GM18520 (cell line): Measurements from ENCODE around the gene PRR36.
"Not testable (repeated sequence)": the region's sequence is repeated elsewhere in the genome, so short reads cannot be mapped to it uniquely, and the experiment has no call there.

Experiments
- ATAC-seq: cut with Tn5 transposase; IDR thresholded peaks from one replicate; pipeline ENCODE4 v1.9.1; 2021; ENCODE audit not compliant: unreplicated experiment

Gene PRR36

GRCh38 chr19:7874076-7874896, at the start of gene PRR36:
Gene PRR36, minus strand, starts transcription at chr19:7874390. Its CDS starts 701 bp downstream, at chr19:7873689.
- ATAC-seq: no peak

DNA sequence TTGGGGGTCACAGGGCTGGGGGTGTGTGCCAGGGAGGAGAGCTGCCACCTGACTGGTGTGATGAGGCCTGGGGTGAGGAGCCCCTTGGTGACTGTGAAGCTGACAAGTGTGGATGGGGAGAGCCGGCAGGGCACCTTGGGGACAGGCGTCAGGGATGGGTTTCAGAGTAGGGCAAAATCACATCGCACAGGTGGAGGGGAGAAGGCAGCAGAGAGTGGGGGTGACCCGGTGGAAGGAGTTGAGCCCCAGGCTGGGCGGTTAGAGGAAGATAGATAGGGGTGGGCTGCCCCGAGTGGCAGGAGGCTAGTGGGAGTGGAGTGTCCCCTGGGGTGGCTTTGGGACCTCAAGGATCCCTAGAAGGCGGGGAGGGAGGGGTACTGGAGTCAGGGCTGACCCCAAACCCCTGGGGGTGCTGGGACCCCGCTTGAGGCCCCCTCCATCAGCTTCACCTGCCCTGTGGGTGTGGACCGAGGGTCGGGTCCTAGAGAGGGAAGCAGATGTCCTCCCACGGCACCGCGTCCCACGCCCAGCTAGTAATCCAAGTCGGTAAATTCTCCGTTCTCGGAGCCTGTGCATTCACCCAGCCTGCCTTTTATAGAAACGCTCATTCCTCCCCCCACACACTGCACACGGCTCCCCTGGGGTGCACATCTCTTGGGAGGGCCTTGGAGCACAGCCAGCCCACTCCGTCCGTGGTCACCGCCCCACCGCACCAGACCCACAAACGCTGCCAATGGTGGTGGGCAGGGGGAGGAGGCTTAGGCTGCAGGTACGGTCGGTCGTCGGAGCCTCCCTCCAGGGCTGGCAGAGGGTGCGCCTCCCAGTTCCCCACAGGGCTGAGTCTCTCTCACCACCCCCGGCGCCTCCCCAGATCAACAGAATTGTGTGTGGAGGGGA, 49.4 kb upstream of the PRR36 start:
- no peak for ATAC-seq

DNA sequence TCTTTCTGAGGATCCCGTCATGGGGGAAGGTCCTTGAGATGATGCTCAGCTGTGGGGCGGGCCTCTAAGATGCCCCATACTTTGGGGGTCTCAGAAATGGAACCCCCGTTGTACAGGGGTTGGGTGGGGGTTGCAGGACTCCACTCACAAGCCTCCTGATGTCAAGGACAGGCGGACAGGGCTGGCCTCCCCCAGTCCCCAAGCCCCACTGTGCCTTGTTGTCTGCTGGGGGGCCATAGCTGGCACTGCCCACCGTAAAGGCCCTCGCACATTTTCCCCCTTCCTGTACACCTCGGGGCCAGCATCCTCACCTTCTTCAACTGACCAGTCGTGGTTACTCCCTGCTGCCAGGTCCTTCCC, 48.6 kb upstream of the PRR36 start:
- no peak for ATAC-seq

GRCh38 chr19:7921967-7922835, 48.0 kb upstream of the PRR36 start:
- no peak for ATAC-seq

GRCh38 chr19:7921302-7921966, 47.2 kb upstream of the PRR36 start:
- no peak for ATAC-seq

GRCh38 chr19:7920519-7921301, 46.5 kb upstream of the PRR36 start:
- ATAC-seq: peak; percentile 35

DNA sequence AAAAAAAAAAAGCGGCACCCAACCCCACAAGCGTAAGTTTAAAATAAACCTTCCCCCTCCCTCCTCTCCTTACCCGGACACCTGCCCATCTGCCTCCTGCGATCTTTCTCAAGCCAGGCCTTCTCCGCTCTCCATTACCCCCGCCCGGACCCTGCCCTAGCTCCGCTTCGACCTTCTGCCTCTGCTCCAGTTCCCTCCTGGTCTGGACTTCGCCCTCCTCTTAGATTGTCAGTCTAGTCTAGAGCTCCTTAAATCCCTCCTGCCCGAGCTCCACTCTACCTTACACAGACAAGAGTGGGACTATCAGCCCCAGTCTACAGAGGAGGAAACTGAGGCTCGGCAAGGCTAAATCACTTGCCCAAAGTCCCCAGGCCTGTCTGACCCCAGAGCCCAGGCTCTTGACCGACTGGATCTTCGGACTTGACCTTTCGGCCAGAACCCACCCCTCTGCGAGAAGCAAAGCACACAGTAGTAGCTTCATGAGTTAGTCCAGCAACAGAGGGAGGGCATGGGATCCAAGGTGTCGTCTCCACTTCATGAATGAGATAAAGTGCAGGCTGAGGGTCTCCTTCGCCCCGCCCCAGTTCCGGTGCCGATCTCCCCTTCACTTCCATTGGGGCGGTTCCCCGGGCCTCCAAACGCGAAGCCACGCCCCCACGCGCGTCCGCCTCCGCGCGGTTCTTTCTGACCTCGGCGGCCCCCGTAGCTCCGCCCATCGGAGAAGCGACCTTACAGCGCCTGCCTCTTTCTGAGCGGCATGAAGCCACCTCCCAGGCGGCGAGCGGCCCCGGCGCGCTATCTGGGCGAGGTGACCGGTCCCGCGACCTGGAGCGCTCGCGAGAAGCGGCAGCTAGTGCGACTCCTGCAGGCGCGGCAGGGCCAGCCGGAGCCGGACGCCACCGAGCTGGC, 45.7 kb upstream of the PRR36 start, which contains the start of gene SNAPC2:
Gene SNAPC2 (plus strand): TSS at position 729 of the 909 bp plus-strand sequence. CDS start 29 bp downstream, at position 758.
- ATAC-seq: peak; percentile 65

GRCh38 chr19:7918615-7919421, 44.6 kb upstream of the PRR36 start:
- no peak for ATAC-seq

- not testable (repeated sequence) for ATAC-seq
These were observed 43.9 kb upstream of the PRR36 start for GRCh38 chr19:7918062-7918614.

GRCh38 chr19:7917267-7918061, 43.3 kb upstream of the PRR36 start:
- no peak for ATAC-seq

DNA sequence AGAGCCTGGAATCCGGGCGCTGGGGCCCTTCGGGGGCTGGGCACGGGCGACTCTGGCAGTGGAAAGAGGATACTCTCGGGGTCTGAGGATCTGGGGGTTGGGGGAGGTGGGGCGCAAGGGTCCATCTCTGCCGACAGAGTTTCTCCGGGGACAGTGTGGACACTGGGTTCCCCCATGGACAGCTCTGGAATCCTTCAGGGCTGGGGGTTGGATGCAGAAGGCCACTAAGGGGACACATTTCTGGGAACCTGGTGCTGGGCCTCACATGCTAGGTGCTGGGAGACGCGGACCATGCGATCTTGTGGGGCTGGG, 42.7 kb upstream of the PRR36 start:
- no peak for ATAC-seq

GRCh38 chr19:7916103-7916954, 42.1 kb upstream of the PRR36 start:
- ATAC-seq: no peak

GRCh38 chr19:7915250-7916102, 41.3 kb upstream of the PRR36 start:
- ATAC-seq: no peak

DNA sequence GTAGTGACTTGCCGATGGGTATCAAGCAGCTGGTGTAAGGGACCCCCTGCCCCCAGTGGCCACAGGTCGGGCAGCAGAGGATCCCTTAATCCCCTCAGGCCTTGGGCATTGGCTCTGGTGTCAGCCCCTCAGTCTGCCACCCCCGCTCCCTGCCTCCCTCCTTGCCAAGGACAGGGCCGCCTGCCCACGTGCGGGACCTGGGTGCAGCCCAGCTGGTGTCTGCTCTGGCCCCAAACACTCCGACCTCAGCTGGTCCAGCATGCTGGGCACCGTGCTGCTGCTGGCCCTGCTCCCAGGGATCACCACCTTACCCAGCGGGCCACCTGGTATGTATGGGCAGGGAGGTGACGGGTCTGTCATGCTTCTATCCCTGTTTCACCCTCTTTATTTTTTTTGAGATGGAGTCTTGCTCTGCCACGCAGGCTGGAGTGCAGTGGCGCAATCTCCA, 40.4 kb upstream of the PRR36 start, which contains the start of gene TGFBR3L:
Gene TGFBR3L (plus strand): TSS at position 233 of the 448 bp plus-strand sequence.
- ATAC-seq: no peak

GRCh38 chr19:7914099-7914498, 39.9 kb upstream of the PRR36 start:
- ATAC-seq: no peak
